ENCODE measurements around the gene BBX.

BBX gene

DNA sequence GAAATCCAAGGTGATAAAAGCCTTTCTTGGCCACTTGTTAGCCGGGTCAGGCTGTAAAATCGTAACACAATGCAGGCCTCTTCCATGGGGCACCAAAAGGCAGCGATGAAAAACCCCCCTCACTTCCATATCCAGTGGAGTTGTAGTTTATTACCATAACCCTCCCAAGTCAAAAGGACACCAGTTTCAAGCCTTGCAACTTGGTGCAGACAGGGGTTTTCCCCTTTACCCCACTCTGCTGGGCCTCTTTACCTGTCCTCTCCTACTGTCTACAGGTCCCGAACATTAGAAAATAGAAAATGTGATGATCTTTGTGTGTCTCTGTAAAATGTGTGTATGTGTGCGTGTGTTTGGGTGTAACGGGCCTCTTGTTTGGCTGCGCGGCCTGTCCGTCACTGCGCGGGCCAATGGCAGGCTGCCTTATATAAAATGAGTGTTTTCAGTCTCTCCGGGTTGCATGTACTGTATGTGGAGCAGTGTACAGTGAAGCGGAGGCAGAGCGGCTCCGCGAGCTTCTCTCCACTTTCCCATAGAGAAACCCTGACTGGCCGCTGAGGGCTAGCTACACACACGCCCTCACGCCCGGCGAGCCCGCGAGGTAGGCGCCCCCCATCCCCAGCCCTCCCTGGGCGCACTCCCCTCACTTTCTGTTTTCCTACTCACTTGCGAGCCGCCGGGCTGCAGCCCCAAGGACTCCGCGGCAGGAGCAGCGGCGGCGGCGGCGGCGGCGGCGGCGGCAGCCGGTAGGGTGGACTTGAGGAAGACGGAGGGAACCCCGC is at the start of gene BBX:
Gene BBX, plus strand, starts transcription at position 453 of the 779 bp plus-strand sequence. CDS start 187,499 bp downstream, outside the sequence.
- Histone ChIP-seq H3K36me3 (replicated peaks) (peaks cover 11% of the 10 kb centered on the region), H3K27me3 (ENCODE audit: low read depth) (no peaks in the 10 kb centered on the region), H3K4me3 (peak within 1 kb of the TSS; percentile 87), H3K9me3 (no peaks in the 10 kb centered on the region), H3K4me1 (peaks cover 16% of the 10 kb centered on the region)
- DNase-seq (ENCODE audit: low spot score in 2 of 2): peak; percentile 88 to 89
- in situ Hi-C loops (cut with MboI; ENCODE audit: low sequenced_read_pairs): no loop called here

DNA sequence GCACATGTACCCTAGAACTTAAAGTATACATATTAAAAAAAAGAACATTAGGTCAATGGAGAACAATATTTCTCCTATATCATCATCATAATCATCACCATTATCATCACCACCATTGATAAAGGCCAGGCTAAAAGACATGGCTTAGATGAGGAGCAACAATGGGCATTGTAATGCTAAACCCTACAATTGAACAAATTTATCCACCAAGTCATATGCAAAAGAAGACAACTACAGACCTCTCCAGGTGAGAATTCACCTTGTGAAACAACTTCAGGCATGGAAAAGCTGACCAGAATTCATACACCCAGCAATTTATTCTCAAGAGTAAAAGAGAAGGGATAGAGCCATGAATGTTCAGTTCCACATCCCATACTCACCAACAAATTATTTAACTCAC is 46.3 kb upstream of the BBX start:
- Histone ChIP-seq H3K9me3 (no peaks in the 10 kb centered on the region), H3K4me3 (no peak overlapping the region), H3K4me1 (no peaks in the 10 kb centered on the region), H3K36me3 (replicated peaks) (no peaks in the 10 kb centered on the region), H3K27me3 (ENCODE audit: low read depth) (no peaks in the 10 kb centered on the region)
- in situ Hi-C loops (cut with MboI; ENCODE audit: low sequenced_read_pairs): no loop called here
- DNase-seq (ENCODE audit: low spot score in 2 of 2): no peak

DNA sequence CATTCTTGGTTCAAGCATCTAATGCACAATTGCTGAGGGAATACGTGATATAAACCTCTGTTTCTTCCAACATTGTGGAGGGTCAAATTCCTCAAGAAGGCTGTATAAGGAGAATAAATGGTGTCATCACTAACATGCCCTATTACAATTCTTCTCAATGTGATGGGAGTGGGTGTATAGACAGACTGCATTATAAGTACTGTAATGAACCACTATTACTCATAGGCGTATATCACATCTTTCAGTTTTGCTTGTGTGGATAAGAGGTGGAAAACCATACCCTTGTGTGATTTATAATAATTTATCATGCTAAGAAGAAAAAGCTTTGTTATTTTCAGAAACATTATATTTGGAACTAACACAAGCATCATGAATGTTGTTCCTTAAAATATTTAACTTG is 35.3 kb upstream of the BBX start:
- H3K9me3 ChIP-seq: no peaks in the 10 kb centered on the region
- no peaks in the 10 kb centered on the region for H3K27me3 ChIP-seq (ENCODE audit: low read depth)
- H3K36me3 ChIP-seq (replicated peaks): no peaks in the 10 kb centered on the region
- H3K4me1 ChIP-seq: 0 out of 2 replicates have a peak, but pooled peaks cover 4% of the 10 kb centered on the region
- in situ Hi-C loops (cut with MboI; ENCODE audit: low sequenced_read_pairs): no loop called here
- no peak overlapping the region for H3K4me3 ChIP-seq
- no peak for DNase-seq (ENCODE audit: low spot score in 2 of 2)

DNA sequence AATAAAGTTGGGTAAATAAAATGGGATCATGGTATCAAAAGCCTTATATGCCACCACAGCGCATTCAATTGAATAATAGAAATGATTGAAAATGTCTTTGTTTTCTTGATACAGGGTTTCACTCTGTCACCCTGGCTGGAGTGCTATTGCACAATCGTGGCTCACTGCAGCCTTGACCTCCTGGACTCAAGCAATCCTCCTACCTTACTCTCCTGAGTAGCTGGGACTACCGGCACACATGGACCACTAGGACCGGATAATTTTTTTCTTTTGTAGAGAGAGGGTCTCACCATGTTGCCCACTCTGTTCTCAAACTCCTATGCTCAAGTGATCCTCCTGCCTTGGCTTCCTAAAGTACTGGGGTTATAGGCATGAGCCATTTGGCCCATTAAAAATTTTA is 33.8 kb upstream of the BBX start:
- no peak for DNase-seq (ENCODE audit: low spot score in 2 of 2)
- in situ Hi-C loops (cut with MboI; ENCODE audit: low sequenced_read_pairs): no loop called here

DNA sequence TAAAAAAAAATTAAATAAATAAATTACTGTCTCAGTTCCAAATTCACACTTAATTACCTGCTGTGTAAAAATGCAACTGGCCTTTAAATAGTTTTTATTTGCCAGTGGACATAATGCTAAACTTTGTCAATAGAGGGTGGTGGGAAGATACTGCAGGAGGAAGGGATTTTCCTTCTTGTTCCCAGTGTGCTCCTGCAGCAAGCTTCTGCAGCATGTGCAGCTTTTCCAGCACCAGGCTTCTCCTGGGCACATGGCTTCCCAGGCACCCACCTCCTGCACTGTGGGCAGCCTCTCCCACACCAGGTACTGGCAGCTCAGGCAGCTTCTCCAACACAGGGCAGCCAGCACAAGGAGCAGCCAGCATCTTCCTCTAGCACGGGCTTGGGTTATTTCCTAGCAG is 29.6 kb upstream of the BBX start:
- Histone ChIP-seq H3K27me3 (ENCODE audit: low read depth) (no peaks in the 10 kb centered on the region), H3K4me1 (no peaks in the 10 kb centered on the region), H3K9me3 (no peaks in the 10 kb centered on the region), H3K4me3 (no peak overlapping the region), H3K36me3 (replicated peaks) (no peaks in the 10 kb centered on the region)
- in situ Hi-C loops (cut with MboI; ENCODE audit: low sequenced_read_pairs): no loop called here
- DNase-seq (ENCODE audit: low spot score in 2 of 2): no peak

More for the DNA sequence above, 33.8 kb upstream of the BBX start:
- H3K36me3 ChIP-seq (replicated peaks): no peaks in the 10 kb centered on the region
- no peak overlapping the region for H3K4me3 ChIP-seq
- no peaks in the 10 kb centered on the region for H3K27me3 ChIP-seq (ENCODE audit: low read depth)
- H3K9me3 ChIP-seq: no peaks in the 10 kb centered on the region
- H3K4me1 ChIP-seq: 0 out of 2 replicates have a peak, but pooled peaks cover 4% of the 10 kb centered on the region

DNA sequence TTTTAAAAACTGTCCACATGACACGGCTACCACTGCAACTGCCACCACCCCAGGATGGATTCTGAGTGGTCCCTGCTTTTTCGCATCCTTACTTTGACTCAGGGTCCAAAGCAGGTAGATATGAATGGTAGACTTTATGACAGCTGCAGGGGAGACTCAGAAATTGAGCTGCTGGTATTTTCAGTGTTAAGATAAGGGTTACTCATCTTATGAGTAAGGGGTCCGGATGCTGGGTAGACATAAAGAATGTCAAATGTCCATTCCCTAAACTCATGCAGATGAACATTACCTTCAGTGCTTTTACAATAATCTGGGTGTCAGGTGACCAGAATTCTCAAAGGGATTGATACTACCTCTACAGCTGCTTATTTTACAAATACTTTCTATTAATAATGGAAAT is 25.9 kb upstream of the BBX start:
- Histone ChIP-seq H3K4me3 (no peak overlapping the region), H3K27me3 (ENCODE audit: low read depth) (no peaks in the 10 kb centered on the region), H3K4me1 (no peaks in the 10 kb centered on the region), H3K9me3 (no peaks in the 10 kb centered on the region), H3K36me3 (replicated peaks) (no peaks in the 10 kb centered on the region)
- in situ Hi-C loops (cut with MboI; ENCODE audit: low sequenced_read_pairs): no loop called here
- no peak for DNase-seq (ENCODE audit: low spot score in 2 of 2)

DNA sequence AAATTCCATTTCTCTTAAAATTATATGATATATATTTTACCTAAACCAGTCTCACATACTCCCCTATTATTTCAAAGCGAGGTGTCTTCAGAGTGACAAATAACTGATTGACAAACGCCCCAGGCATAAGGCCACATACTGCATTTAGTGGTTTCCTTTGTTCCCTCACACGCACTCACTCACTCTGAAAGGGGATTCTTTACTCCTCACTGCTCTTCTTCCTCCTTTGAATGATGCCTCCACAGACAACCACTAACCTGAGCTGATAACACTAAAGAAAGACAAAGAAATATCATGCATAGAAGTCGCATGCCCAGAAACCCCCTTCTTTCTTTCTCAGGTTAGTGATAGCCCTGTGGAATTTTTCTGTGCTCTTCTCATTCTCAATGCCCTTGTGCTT is 24.1 kb upstream of the BBX start:
- in situ Hi-C loops (cut with MboI; ENCODE audit: low sequenced_read_pairs): no loop called here
- Histone ChIP-seq H3K4me3 (no peak overlapping the region), H3K27me3 (ENCODE audit: low read depth) (no peaks in the 10 kb centered on the region), H3K9me3 (no peaks in the 10 kb centered on the region), H3K36me3 (replicated peaks) (no peaks in the 10 kb centered on the region), H3K4me1 (no peaks in the 10 kb centered on the region)
- DNase-seq (ENCODE audit: low spot score in 2 of 2): peak in 1 of 2 experiments; percentile 11

DNA sequence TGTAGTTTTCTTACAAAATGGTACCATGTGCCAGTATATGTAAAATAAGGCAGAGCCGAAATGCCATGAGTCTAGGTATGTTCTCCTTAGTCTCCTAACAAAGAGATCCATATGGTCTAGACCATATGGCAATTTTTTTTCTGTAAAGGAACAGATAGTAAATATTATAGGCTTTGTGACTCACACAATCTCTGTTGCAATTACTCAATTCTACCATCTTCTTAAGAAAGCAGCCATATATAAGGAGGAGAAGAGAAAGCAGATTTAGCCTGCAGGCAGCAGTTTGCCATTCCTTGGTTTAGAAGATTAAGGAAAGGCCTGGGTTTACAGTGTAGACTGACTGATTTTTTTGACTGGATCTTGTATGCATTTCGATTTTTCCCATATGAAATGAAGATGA is 16.3 kb upstream of the BBX start:
- DNase-seq (ENCODE audit: low spot score in 2 of 2): no peak
- Histone ChIP-seq H3K4me1 (0 out of 2 replicates have a peak, but pooled peaks cover 4% of the 10 kb centered on the region), H3K36me3 (replicated peaks) (no peaks in the 10 kb centered on the region), H3K4me3 (no peak overlapping the region), H3K27me3 (ENCODE audit: low read depth) (no peaks in the 10 kb centered on the region), H3K9me3 (no peaks in the 10 kb centered on the region)
- in situ Hi-C loops (cut with MboI; ENCODE audit: low sequenced_read_pairs): no loop called here

DNA sequence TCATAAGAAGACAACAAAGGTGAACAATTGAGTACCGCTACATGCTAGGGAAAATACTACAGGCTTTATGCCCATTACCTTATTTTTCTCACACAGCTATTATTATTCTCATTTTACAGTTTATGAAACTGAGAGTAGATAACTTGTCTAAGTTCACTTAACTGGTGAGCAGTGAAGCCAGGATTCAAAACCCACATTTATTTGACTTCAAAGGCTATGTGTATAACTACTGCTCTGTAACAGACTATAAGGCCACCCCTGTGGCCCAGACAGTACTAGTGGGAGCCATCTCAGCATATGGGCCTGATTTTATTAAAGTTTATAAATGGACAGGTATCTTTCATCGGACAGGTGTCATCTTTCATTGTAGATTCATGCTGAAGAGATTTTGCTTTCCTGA is 14.4 kb upstream of the BBX start:
- Histone ChIP-seq H3K27me3 (ENCODE audit: low read depth) (no peaks in the 10 kb centered on the region), H3K36me3 (replicated peaks) (no peaks in the 10 kb centered on the region), H3K9me3 (no peaks in the 10 kb centered on the region), H3K4me1 (0 out of 2 replicates have a peak, but pooled peaks cover 4% of the 10 kb centered on the region), H3K4me3 (no peak overlapping the region)
- in situ Hi-C loops (cut with MboI; ENCODE audit: low sequenced_read_pairs): no loop called here
- DNase-seq (ENCODE audit: low spot score in 2 of 2): no peak

DNA sequence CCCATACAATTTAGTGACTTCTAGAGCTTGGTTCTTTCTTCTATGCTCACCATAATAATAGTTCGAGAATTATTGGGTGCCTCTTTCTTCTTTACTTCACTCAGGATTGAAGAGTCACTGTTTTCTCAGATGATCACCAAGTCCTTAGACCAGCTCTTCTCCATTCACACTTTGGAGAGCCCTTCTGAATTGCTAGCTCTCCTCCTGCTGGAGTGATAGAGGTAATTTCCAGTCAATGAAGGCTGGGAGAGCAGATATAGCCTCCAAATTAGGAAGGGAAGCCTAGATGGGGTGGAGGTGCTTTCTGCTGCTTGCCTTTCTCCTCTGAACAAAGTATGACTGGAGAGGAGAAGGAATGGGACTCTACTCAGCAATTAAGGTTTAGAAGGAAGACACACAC is 10.7 kb upstream of the BBX start:
- Histone ChIP-seq H3K4me1 (no peaks in the 10 kb centered on the region), H3K9me3 (no peaks in the 10 kb centered on the region), H3K36me3 (replicated peaks) (no peaks in the 10 kb centered on the region), H3K4me3 (no peak overlapping the region), H3K27me3 (ENCODE audit: low read depth) (0 out of 2 replicates have a peak, but pooled peaks cover 5% of the 10 kb centered on the region)
- DNase-seq (ENCODE audit: low spot score in 2 of 2): no peak
- in situ Hi-C loops (cut with MboI; ENCODE audit: low sequenced_read_pairs): no loop called here

DNA sequence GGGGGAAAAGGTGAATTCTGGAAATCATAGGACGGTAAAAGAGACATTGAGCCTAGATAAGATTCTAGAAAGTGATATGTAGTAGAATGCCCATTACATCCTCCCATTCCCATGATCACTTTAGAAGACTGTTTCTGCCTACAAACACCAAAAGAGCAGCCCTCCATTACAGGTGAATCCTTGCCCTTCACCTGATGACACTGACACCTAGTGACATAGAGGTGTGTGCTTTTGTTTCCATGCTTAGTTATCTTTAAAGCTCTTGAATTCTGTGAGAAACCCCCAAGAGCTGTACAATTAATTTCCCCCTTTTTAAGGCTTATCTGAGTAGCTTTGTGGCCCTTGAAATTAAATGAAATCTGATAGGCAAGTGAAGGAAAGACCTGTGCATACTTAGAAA is 8.3 kb upstream of the BBX start:
- H3K27me3 ChIP-seq (ENCODE audit: low read depth): 0 out of 2 replicates have a peak, but pooled peaks cover 5% of the 10 kb centered on the region
- no peaks in the 10 kb centered on the region for H3K36me3 ChIP-seq (replicated peaks)
- in situ Hi-C loops (cut with MboI; ENCODE audit: low sequenced_read_pairs): no loop called here
- H3K4me1 ChIP-seq: peaks cover 6% of the 10 kb centered on the region
- DNase-seq (ENCODE audit: low spot score in 2 of 2): no peak
- no peak overlapping the region for H3K4me3 ChIP-seq
- H3K9me3 ChIP-seq: no peaks in the 10 kb centered on the region

DNA sequence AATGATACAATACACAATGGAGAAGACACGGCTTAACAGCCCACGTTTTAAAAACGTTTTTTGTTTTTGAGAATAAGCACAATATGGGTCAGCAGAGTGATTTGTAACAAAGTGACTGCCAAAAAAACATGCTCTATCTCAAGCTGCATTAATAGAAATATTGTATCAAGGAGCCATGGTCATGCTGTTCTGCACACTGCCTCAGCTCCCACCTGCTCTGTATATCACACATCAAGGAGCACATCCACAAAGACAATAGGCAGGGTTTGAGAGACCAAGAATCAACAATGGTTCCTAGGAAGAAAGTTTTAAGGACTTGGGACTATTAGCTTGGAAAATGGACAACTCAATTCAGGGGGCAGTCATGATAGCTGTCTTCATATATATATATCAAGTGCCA is 6.3 kb upstream of the BBX start:
- Histone ChIP-seq H3K4me1 (peaks cover 6% of the 10 kb centered on the region), H3K36me3 (replicated peaks) (no peaks in the 10 kb centered on the region), H3K4me3 (no peak overlapping the region), H3K9me3 (no peaks in the 10 kb centered on the region), H3K27me3 (ENCODE audit: low read depth) (0 out of 2 replicates have a peak, but pooled peaks cover 5% of the 10 kb centered on the region)
- in situ Hi-C loops (cut with MboI; ENCODE audit: low sequenced_read_pairs): no loop called here
- no peak for DNase-seq (ENCODE audit: low spot score in 2 of 2)

DNA sequence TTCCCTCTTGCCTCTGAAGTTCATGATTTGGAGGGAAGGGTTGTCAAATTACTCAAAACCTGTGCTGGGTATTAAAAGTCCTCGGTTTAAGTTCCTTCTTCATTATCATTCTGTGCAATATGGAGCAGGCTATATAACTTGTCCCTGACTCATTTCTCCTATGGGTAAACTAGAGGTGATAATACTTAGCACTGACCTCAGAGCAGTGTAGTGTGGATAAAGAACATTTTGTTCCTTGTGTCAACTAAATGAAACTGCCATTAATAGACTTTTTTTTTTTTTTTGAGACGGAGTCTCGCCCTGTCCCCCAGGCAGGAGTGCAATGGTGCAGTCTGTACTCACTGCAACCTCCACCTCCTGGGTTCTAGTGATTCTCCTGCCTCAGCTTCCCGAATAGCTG is 2.2 kb upstream of the BBX start:
- no peak for DNase-seq (ENCODE audit: low spot score in 2 of 2)
- H3K27me3 ChIP-seq (ENCODE audit: low read depth): 0 out of 2 replicates have a peak, but pooled peaks cover 2% of the 10 kb centered on the region
- in situ Hi-C loops (cut with MboI; ENCODE audit: low sequenced_read_pairs): no loop called here
- peaks cover 12% of the 10 kb centered on the region for H3K4me1 ChIP-seq
- no peaks in the 10 kb centered on the region for H3K36me3 ChIP-seq (replicated peaks)
- H3K9me3 ChIP-seq: no peaks in the 10 kb centered on the region
- no peak overlapping the region for H3K4me3 ChIP-seq

DNA sequence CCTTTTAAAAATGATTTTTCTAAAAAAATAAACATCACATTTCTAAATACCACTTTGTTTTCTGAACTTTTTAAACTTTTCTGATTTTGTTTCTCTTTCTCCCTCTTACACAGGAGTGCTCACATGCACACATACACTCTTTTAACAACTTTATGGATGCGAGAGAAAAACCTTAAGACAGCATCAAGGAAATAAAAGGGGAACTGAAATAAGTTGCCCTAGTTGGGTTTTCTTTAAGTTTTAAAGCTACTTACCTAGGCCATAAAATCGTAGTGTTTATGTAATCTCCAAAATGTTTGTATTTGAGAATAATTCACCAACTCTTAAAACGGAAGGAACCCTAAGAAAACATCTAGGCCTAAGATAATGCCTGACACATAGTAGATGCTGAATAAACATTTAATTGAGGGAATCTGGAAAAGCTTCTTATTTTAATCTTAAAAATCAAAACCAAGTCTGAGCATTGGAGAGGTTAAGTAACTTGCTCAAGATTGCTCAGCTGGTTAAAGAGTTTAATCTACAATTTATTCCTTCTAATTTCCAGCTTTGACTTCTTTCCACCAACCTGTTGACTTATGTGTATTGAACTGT is 1.2 kb upstream of the BBX start:
- no peaks in the 10 kb centered on the region for H3K9me3 ChIP-seq
- no peak for DNase-seq (ENCODE audit: low spot score in 2 of 2)
- in situ Hi-C loops (cut with MboI; ENCODE audit: low sequenced_read_pairs): no loop called here
- H3K4me3 ChIP-seq: no peak overlapping the region
- H3K36me3 ChIP-seq (replicated peaks): peaks cover under 1% of the 10 kb centered on the region
- peaks cover 12% of the 10 kb centered on the region for H3K4me1 ChIP-seq
- no peaks in the 10 kb centered on the region for H3K27me3 ChIP-seq (ENCODE audit: low read depth)

All from HAP-1 (cell line).